Panc1 (cell line): Measurements from ENCODE around the gene HMX1.

Experiments used
- TF ChIP-seq, protein P1 (sequence below): fragments of 450-650 bp; IDR thresholded peaks from 2 replicates; pipeline ENCODE4 v1.5.1; 2017; ENCODE audit warnings: mild to moderate bottlenecking
- TF ChIP-seq, protein P2 (sequence below), 2 experiments: IDR thresholded peaks; 2 replicates each; pipeline ENCODE4 v1.6.1; 2011 to 2012; ENCODE audit warnings: low read depth in 2 of 2, control low read depth in 1 of 2, low read length in 1 of 2, mild to moderate bottlenecking in 1 of 2, moderate library complexity in 1 of 2; ENCODE audit not compliant: insufficient read depth in 1 of 2

DNA sequence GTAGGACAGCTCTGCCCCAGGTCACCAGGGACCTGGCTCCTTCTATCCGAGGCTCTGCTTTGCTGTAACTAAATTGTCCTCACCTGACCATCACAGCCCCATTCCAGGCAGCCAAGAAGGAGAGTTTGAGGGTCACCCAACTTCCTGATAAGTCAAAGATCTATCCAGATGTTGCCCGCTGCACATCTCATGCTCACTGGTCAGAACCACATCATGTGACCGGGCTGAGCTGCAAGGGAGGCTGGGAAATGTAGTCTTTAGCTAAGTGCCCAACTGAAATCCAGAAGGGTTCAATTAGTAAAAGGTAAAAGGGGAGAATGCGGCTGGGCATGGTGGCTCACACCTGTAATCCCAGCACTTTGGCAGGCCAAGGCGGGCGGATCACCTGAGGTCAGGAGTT lies 18.4 kb downstream of the HMX1 start:
- TF ChIP-seq, protein P1, sequence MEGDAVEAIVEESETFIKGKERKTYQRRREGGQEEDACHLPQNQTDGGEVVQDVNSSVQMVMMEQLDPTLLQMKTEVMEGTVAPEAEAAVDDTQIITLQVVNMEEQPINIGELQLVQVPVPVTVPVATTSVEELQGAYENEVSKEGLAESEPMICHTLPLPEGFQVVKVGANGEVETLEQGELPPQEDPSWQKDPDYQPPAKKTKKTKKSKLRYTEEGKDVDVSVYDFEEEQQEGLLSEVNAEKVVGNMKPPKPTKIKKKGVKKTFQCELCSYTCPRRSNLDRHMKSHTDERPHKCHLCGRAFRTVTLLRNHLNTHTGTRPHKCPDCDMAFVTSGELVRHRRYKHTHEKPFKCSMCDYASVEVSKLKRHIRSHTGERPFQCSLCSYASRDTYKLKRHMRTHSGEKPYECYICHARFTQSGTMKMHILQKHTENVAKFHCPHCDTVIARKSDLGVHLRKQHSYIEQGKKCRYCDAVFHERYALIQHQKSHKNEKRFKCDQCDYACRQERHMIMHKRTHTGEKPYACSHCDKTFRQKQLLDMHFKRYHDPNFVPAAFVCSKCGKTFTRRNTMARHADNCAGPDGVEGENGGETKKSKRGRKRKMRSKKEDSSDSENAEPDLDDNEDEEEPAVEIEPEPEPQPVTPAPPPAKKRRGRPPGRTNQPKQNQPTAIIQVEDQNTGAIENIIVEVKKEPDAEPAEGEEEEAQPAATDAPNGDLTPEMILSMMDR = no peak
- TF ChIP-seq, protein P2, sequence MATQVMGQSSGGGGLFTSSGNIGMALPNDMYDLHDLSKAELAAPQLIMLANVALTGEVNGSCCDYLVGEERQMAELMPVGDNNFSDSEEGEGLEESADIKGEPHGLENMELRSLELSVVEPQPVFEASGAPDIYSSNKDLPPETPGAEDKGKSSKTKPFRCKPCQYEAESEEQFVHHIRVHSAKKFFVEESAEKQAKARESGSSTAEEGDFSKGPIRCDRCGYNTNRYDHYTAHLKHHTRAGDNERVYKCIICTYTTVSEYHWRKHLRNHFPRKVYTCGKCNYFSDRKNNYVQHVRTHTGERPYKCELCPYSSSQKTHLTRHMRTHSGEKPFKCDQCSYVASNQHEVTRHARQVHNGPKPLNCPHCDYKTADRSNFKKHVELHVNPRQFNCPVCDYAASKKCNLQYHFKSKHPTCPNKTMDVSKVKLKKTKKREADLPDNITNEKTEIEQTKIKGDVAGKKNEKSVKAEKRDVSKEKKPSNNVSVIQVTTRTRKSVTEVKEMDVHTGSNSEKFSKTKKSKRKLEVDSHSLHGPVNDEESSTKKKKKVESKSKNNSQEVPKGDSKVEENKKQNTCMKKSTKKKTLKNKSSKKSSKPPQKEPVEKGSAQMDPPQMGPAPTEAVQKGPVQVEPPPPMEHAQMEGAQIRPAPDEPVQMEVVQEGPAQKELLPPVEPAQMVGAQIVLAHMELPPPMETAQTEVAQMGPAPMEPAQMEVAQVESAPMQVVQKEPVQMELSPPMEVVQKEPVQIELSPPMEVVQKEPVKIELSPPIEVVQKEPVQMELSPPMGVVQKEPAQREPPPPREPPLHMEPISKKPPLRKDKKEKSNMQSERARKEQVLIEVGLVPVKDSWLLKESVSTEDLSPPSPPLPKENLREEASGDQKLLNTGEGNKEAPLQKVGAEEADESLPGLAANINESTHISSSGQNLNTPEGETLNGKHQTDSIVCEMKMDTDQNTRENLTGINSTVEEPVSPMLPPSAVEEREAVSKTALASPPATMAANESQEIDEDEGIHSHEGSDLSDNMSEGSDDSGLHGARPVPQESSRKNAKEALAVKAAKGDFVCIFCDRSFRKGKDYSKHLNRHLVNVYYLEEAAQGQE (IDR thresholded peaks at IDR 0.05; ENCODE audit: insufficient read depth in 1 of 2, low read depth in 2 of 2, low read length in 1 of 2) = no peak
